Measurements from ENCODE around the gene SUN1.
A peak's percentile ranks its signal among the peaks of the same experiment; 100 is the strongest.

Gene SUN1

GRCh38 chr7:889391-889790, 57.1 kb downstream of the SUN1 start:
- DNase-seq (ENCODE audit: low read depth in 1 of 2, low spot score in 1 of 2): no peak

- DNase-seq (ENCODE audit: low read depth in 1 of 2, low spot score in 1 of 2): no peak
These were observed 58.6 kb downstream of the SUN1 start for GRCh38 chr7:890868-891267.

GRCh38 chr7:891291-891690, 59.0 kb downstream of the SUN1 start:
- DNase-seq (ENCODE audit: low read depth in 1 of 2, low spot score in 1 of 2): no peak

GRCh38 chr7:891805-892204, 59.5 kb downstream of the SUN1 start:
- no peak for DNase-seq (ENCODE audit: low read depth in 1 of 2, low spot score in 1 of 2)

GRCh38 chr7:892648-893593, 60.6 kb downstream of the SUN1 start:
- DNase-seq (ENCODE audit: low read depth in 1 of 2, low spot score in 1 of 2): no peak

- no peak for DNase-seq (ENCODE audit: low read depth in 1 of 2, low spot score in 1 of 2)
These were observed 61.4 kb downstream of the SUN1 start for GRCh38 chr7:893686-894085.

- DNase-seq (ENCODE audit: low read depth in 1 of 2, low spot score in 1 of 2): no peak
These were observed 62.0 kb downstream of the SUN1 start for GRCh38 chr7:894164-894867.

- no peak for DNase-seq (ENCODE audit: low read depth in 1 of 2, low spot score in 1 of 2)
These were observed 62.7 kb downstream of the SUN1 start for GRCh38 chr7:894927-895450.

- DNase-seq (ENCODE audit: low read depth in 1 of 2, low spot score in 1 of 2): no peak
These were observed 63.3 kb downstream of the SUN1 start for GRCh38 chr7:895451-896052.

- no peak for DNase-seq (ENCODE audit: low read depth in 1 of 2, low spot score in 1 of 2)
These were observed 64.2 kb downstream of the SUN1 start for GRCh38 chr7:896346-897075.

- DNase-seq (ENCODE audit: low read depth in 1 of 2, low spot score in 1 of 2): no peak
These were observed 64.8 kb downstream of the SUN1 start for GRCh38 chr7:897086-897485.

GRCh38 chr7:897771-898376, 65.6 kb downstream of the SUN1 start:
- no peak for DNase-seq (ENCODE audit: low read depth in 1 of 2, low spot score in 1 of 2)

- no peak for DNase-seq (ENCODE audit: low read depth in 1 of 2, low spot score in 1 of 2)
These were observed 66.2 kb downstream of the SUN1 start for GRCh38 chr7:898460-898854.

- DNase-seq (ENCODE audit: low read depth in 1 of 2, low spot score in 1 of 2): no peak
These were observed 66.8 kb downstream of the SUN1 start for GRCh38 chr7:898855-899681.

GRCh38 chr7:899806-900205, 67.5 kb downstream of the SUN1 start:
- DNase-seq (ENCODE audit: low read depth in 1 of 2, low spot score in 1 of 2): no peak

GRCh38 chr7:900331-901040, 68.2 kb downstream of the SUN1 start:
- no peak for DNase-seq (ENCODE audit: low read depth in 1 of 2, low spot score in 1 of 2)

- no peak for DNase-seq (ENCODE audit: low read depth in 1 of 2, low spot score in 1 of 2)
These were observed 68.7 kb downstream of the SUN1 start for GRCh38 chr7:901041-901387.

- peak in 1 of 2 donors; percentile 40 for DNase-seq (ENCODE audit: low read depth in 1 of 2, low spot score in 1 of 2)
These were observed 69.3 kb downstream of the SUN1 start for GRCh38 chr7:901388-902154.
